ENCODE results near the gene EVI5L. TPM values are rescaled to one million over a fixed set of nuclear protein-coding genes. Genes with fewer than 3 reads are reported as not detected.

EVI5L gene
- total and polyA plus RNA-seq, 2 of the 8 experiments (the other 6 are each of a cell fraction or from before 2014, with no cell fraction given), result 7.2 to 11.0 TPM

DNA sequence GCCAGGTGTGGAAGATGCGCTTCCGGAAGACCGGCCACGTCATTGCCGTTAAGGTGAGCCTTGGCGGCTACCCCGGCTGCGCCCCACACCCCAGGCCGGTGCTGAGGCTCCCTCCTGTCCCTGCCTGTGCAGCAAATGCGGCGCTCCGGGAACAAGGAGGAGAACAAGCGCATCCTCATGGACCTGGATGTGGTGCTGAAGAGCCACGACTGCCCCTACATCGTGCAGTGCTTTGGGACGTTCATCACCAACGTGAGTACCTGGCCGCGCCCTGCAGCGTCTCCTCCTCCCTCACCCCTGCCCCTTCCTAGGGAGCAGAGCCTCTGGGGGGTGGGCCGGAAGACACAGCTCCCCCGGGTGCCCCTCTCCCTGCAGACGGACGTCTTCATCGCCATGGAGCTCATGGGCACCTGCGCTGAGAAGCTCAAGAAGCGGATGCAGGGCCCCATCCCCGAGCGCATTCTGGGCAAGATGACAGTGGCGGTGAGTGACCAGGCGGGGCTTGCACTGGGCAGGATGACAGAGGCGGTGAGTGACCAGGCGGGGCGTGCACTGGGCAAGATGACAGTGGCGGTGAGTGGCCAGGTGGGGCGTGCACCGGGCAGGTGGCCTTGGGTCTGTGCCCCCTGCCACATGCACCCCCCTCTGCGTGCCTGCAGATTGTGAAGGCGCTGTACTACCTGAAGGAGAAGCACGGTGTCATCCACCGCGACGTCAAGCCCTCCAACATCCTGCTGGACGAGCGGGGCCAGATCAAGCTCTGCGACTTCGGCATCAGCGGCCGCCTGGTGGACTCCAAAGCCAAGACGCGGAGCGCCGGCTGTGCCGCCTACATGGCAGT, 80.5 kb downstream of the EVI5L start (continued):
- TF ChIP-seq, protein P1, sequence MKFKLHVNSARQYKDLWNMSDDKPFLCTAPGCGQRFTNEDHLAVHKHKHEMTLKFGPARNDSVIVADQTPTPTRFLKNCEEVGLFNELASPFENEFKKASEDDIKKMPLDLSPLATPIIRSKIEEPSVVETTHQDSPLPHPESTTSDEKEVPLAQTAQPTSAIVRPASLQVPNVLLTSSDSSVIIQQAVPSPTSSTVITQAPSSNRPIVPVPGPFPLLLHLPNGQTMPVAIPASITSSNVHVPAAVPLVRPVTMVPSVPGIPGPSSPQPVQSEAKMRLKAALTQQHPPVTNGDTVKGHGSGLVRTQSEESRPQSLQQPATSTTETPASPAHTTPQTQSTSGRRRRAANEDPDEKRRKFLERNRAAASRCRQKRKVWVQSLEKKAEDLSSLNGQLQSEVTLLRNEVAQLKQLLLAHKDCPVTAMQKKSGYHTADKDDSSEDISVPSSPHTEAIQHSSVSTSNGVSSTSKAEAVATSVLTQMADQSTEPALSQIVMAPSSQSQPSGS (IDR thresholded peaks at IDR 0.05; ENCODE audit: low read length), result no peak
- no peak for TF ChIP-seq BACH1 (IDR thresholded peaks at IDR 0.05; ENCODE audit: low read length)
- no peak for TF ChIP-seq RFX5 (IDR thresholded peaks at IDR 0.05; ENCODE audit: borderline replicate concordance, low read depth, low read length)
- no peak for TF ChIP-seq SIRT6 (IDR thresholded peaks at IDR 0.05; ENCODE audit: low read length)
- TF ChIP-seq NRF1 (IDR thresholded peaks at IDR 0.05; ENCODE audit: low read depth, low read length), result no peak
